GM18868 (cell line): ENCODE data around the gene ALDH2.
"Not testable (repeated sequence)": the region's sequence is repeated elsewhere in the genome, so short reads cannot be mapped to it uniquely, and the experiment has no call there.

Source experiments
- ATAC-seq: cut with Tn5 transposase; IDR thresholded peaks from one replicate; pipeline ENCODE4 v1.9.1; 2021; ENCODE audit warnings: mild to moderate bottlenecking, moderate library complexity; ENCODE audit not compliant: unreplicated experiment

ALDH2 gene

GRCh38 chr12:111784953-111785352 lies 18.2 kb downstream of the ALDH2 start:
- no peak for ATAC-seq

GRCh38 chr12:111785651-111786050 lies 18.9 kb downstream of the ALDH2 start:
- no peak for ATAC-seq

- ATAC-seq = no peak
Observed at GRCh38 chr12:111788178-111788654, 21.5 kb downstream of the ALDH2 start.

GRCh38 chr12:111789779-111790178 lies 23.0 kb downstream of the ALDH2 start:
- no peak for ATAC-seq

GRCh38 chr12:111791507-111791906 lies 24.8 kb downstream of the ALDH2 start:
- no peak for ATAC-seq

- ATAC-seq = no peak
Observed at GRCh38 chr12:111792155-111792855, 25.6 kb downstream of the ALDH2 start.

GRCh38 chr12:111792856-111793235 lies 26.1 kb downstream of the ALDH2 start:
- no peak for ATAC-seq

- ATAC-seq = no peak
Observed at GRCh38 chr12:111798182-111798581, 31.4 kb downstream of the ALDH2 start.

GRCh38 chr12:111799758-111800157 lies 33.0 kb downstream of the ALDH2 start:
- no peak for ATAC-seq

GRCh38 chr12:111803038-111803626 lies 36.4 kb downstream of the ALDH2 start:
- no peak for ATAC-seq

GRCh38 chr12:111803851-111804250 lies 37.1 kb downstream of the ALDH2 start:
- no peak for ATAC-seq

- ATAC-seq = no peak
Observed at GRCh38 chr12:111806304-111806703, 39.6 kb downstream of the ALDH2 start.

GRCh38 chr12:111807232-111807631 lies 40.5 kb downstream of the ALDH2 start:
- no peak for ATAC-seq

- ATAC-seq = no peak
Observed at GRCh38 chr12:111812881-111813741, 46.4 kb downstream of the ALDH2 start.

GRCh38 chr12:111816065-111816615 lies 49.4 kb downstream of the ALDH2 start:
- no peak for ATAC-seq

- ATAC-seq = not testable (repeated sequence)
Observed at GRCh38 chr12:111816898-111817297, 50.2 kb downstream of the ALDH2 start.

- no peak for ATAC-seq
Observed at GRCh38 chr12:111818340-111818739, 51.6 kb downstream of the ALDH2 start.

GRCh38 chr12:111819191-111820158 lies 52.7 kb downstream of the ALDH2 start:
- no peak for ATAC-seq

GRCh38 chr12:111820828-111821227 lies 54.1 kb downstream of the ALDH2 start:
- not testable (repeated sequence) for ATAC-seq

GRCh38 chr12:111822886-111823285 lies 56.2 kb downstream of the ALDH2 start:
- no peak for ATAC-seq
